H1 (cell line): ENCODE data around the gene RIMS3. TPM values are rescaled to one million over a fixed set of nuclear protein-coding genes. Genes with fewer than 3 reads are reported as not detected.

Source experiments
- BCL11A ChIP-seq, 2 experiments: IDR thresholded peaks; one replicate each; pipeline ENCODE4 v1.6.1; 2011; ENCODE audit warnings: low read depth in 2 of 2, low read length in 2 of 2, mild to moderate bottlenecking in 2 of 2
- CHD2 ChIP-seq: IDR thresholded peaks from 2 replicates; pipeline ENCODE4 v1.6.1; 2012; ENCODE audit warnings: low read length, improper control_type of control experiment
- KDM1A ChIP-seq: fragments of 200-600, 300-600 bp; sonication (generic); IDR thresholded peaks from 2 replicates; pipeline ENCODE4 v1.7.1; 2016; ENCODE audit warnings: mild to moderate bottlenecking, low read length, borderline replicate concordance
- KDM5A ChIP-seq: fragments of 200-600 bp; IDR thresholded peaks from 2 replicates; pipeline ENCODE4 v1.7.1; 2012; ENCODE audit warnings: mild to moderate bottlenecking, low read length, inconsistent platforms, mixed read lengths
- POLR2AphosphoS5 ChIP-seq: IDR thresholded peaks from 2 replicates; pipeline ENCODE4 v1.6.1; 2011; ENCODE audit warnings: low read depth, low read length
- SIRT6 ChIP-seq: IDR thresholded peaks from one replicate; pipeline ENCODE4 v1.7.1; 2012; ENCODE audit warnings: low read length, inconsistent platforms
- SRF ChIP-seq: IDR thresholded peaks from 2 replicates; pipeline ENCODE4 v1.6.1; 2011; ENCODE audit warnings: mild to moderate bottlenecking, low read depth, low read length, moderate library complexity
- TEAD4 ChIP-seq: IDR thresholded peaks from 2 replicates; pipeline ENCODE4 v1.6.1; 2012; ENCODE audit warnings: low read depth, low read length, inconsistent platforms, mixed read lengths
- YY1 ChIP-seq: IDR thresholded peaks from 2 replicates; pipeline ENCODE4 v1.6.1; 2011; ENCODE audit warnings: low read depth, mild to moderate bottlenecking, low read length
- polyA plus RNA-seq, 7 experiments: library from polyadenylated mRNA; depleted of rRNA in 3 of 7; stranded (reverse) in 5 of 7; unstranded in 2 of 7; fragments of >200 nt in 5 of 7; fragments of 200-250 nt in 2 of 7; gene quantifications; 1 replicate in 5 of 7; 2 replicates in 1 of 7; 4 replicates in 1 of 7; pipeline versions ENCODE4 v1.2.1 to v1.2.3, GENCODE V29; 2011 to 2013; ENCODE audit warnings: missing spikeins in 2 of 7, mixed read lengths in 2 of 7
- total RNA-seq: library from RNA; stranded (reverse); fragmentation: NEBNext Ultra II Directional; extraction: Animal tissue kit (Norgen Biotek cat#: 25700); gene quantifications from 2 replicates; pipeline ENCODE4 v1.2.1, GENCODE V29; 2021
- TF ChIP-seq, protein P1 (sequence below): IDR thresholded peaks from 2 replicates; pipeline ENCODE4 v1.6.1; 2012; ENCODE audit warnings: inconsistent platforms

The RIMS3 gene
- total and polyA plus RNA-seq, 2 of the 8 experiments (the other 6 are each of a cell fraction or from before 2014, with no cell fraction given) = 13.3 to 20.6 TPM

DNA sequence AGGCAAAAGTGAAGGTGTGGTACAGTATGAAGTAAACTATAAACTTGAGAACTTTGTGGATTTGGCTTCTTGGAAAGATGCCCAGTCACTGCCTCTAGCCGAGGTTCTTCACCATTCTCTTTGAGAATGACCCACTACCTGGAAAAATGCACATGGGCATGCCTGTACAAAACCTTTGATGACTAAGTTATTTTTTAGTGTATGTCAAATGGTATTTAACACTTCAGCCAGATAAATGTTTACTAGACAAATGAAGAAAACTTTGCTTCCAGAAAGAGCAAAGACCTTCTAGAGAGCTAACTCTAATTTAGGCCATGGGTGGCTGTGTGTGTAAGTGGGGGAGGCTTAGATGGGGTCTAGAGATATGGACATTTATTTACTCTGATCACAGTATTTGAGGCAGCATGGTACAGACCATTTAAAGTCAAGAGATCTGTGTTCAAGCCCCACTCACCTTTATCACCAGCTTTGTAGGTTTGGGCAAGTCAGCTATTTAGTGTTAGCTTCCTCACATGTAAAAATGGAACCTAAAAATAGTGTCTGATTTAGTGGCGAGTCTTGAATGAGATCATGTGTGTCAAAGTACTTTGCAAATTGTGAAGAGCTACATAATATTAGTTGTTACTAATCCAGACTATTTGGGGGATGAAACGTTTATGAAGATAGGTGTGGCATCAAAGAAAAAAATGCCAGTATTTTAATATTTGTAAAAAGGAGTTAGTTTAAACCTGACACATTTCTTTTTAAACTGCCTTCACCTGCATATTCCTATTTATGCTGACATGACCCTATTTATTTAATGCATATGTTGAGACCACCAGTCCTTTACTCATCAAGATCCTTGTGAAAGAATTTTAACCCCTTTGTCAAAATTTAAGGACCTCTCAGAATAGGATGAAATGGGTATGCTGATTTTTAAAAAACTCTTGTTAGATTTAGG lies 46.3 kb upstream of the RIMS3 start (continued):
- TF ChIP-seq CHD2 (no peak), SRF (no peak), KDM1A (no peak), POLR2AphosphoS5 (no peak), TEAD4 (no peak), BCL11A (IDR thresholded peaks at IDR 0.05; ENCODE audit: low read depth in 2 of 2, low read length in 2 of 2) (no peak), KDM5A (no peak), SIRT6 (no peak), YY1 (no peak)
- TF ChIP-seq, protein P1, sequence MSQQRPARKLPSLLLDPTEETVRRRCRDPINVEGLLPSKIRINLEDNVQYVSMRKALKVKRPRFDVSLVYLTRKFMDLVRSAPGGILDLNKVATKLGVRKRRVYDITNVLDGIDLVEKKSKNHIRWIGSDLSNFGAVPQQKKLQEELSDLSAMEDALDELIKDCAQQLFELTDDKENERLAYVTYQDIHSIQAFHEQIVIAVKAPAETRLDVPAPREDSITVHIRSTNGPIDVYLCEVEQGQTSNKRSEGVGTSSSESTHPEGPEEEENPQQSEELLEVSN = no peak
